ENCODE data around the gene TPR.
"Not testable (repeated sequence)": the region's sequence is repeated elsewhere in the genome, so short reads cannot be mapped to it uniquely, and the experiment has no call there.

The TPR gene

GRCh38 chr1:186375152-186375928 is at the start of gene TPR, which contains the start of gene ODR4:
Gene TPR, minus strand, starts transcription at chr1:186375253. Its CDS starts 225 bp downstream, at chr1:186375028.
Gene ODR4, plus strand, starts transcription at chr1:186375838. Its CDS starts 3,948 bp downstream, at chr1:186379786.
- DNase-seq, result peak; percentile 99

DNA sequence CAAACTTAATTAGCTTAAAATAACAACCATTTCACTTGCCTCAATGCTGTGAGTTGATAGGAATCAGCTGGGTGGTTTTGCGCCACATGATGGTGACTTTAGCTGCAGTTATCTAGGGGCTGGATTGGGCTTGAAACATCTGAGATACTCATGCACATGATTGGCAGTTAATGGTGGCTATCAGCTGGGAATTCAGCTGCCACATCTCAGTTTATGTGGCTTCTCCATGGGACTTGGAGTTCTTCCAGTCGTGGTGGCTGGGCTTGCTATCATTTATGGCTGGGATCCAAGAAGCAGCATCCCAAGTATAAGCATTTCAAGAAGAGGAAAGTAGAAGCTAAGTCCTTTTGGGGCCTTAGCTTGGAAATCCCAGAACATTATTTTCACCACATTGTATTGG is 49.5 kb upstream of the TPR start:
- DNase-seq, result no peak

DNA sequence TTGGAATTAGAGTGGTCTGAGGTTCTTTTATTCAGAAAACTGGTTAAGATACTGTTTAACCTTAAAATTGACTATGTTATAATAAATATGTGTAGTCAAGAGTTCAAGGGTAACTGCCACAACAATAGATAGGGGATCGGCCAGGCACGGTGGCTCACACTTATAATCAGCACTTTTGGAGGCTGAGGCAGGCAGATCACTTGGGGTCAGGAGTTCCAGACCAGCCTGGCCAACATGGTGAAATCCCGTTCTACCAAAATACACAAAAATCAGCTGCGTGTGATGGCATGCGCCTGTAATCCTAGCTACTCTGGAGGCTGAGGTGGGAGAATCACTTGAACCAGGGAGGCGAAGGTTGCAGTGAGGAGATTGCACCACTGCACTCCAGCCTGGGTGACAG is 46.4 kb upstream of the TPR start:
- DNase-seq, result no peak

DNA sequence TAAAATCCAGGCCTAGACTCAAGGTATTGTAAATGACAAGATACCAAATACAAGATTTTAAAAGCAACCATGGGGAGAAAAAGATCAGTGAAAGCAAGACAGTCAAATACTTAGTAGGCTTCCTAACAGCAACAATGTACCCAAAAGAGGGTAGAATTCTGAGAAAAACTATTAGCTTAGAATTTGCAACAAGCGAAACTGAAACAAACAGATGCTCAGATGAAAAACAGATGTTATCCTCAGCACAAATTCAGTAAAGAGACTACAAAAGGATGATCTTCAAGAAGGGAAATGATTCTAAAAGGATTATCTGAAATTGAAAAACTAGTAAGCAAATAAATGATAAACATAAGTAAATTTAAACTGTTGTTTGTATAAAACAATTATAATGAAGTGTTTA is 45.9 kb upstream of the TPR start:
- DNase-seq, result no peak

GRCh38 chr1:186420311-186420710 is 45.3 kb upstream of the TPR start:
- DNase-seq, result no peak

GRCh38 chr1:186418503-186418902 is 43.5 kb upstream of the TPR start:
- DNase-seq, result no peak

GRCh38 chr1:186413319-186413718 is 38.3 kb upstream of the TPR start:
- DNase-seq, result no peak

GRCh38 chr1:186409091-186409490 is 34.0 kb upstream of the TPR start:
- no peak for DNase-seq

DNA sequence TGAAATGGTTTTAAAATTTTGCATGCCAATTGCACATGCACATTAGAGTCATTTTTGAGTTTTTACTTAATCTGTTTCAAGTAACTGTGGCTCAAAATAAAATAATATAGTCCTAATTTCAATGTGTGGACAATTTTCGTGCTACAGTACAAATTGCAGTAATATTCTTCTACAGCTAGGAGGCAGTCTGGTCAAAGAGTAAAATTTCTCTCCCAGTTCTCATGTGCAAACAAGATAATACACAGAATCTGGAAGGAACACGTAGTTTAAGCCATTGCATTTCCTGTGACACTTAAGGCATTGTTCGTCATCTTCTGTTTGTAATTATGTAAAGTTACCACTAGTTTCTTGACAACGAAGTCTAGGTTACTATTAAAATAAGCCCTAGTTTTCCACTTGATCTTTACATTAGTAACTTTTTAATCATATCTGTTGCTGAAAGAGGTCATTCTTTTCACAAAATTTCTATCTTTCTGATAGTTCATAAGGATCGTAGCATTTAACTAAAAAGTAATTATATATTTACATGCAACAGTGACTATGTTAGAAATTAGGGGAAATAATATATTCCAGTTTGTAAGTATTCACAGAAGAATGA is 29.5 kb upstream of the TPR start:
- DNase-seq, result no peak

GRCh38 chr1:186403632-186404031 is 28.6 kb upstream of the TPR start:
- DNase-seq, result no peak

DNA sequence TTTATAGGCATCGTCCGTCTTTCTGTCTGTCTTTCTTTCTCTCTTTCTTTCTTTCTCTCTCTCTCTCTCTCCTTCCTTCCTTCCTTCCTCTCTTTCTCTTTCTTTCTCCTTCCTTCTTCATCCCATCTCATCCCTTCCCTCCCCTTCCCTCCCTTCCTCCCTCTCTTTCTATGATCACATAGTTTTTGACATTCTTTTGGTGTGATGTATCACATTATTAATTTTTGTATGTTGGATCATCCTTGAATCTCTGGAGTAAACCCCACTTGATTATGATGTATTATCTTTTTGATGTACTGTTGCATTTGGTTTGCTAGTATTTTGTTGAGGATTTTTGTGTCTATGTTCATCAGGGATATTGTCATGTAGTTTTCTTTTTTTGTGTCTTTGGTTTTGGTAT is 26.4 kb upstream of the TPR start:
- not testable (repeated sequence) for DNase-seq

DNA sequence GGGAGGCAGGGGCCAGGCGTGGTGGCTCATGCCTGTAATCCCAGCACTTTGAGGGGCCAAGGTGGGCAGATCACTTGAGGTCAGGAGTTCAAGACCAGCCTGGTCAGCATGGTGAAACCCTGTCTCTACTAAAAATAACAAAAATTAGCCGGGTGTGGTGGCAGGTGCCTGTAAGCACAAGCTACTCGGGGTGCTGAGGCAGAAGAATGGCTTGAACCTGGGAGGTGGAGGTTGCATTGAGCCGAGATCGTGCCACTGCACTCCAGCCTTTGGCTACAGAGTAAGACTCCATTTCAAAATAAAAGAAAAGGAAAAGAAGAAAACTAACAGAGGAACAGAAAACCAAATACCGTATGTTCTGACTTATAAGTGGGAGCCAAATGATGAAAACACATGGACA is 17.7 kb upstream of the TPR start:
- not testable (repeated sequence) for DNase-seq

DNA sequence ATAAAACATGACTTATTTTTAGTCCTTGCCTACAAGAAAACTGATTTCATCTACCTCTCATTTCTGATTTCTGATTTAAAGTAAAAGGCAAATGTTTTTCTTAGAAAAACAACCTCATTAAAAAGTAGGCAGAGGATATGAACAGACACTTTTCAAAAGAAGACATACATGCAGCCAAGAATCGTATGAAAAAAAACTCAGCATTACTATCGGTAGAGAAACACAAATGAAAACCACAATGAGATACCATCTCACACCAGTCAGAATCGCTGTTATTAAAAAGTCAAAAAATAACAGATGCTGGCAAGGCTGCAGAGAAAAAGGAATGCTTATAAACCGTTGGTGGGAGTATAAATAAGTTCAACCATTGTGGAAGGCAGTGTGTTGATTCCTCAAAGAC is 16.8 kb upstream of the TPR start:
- DNase-seq, result no peak

DNA sequence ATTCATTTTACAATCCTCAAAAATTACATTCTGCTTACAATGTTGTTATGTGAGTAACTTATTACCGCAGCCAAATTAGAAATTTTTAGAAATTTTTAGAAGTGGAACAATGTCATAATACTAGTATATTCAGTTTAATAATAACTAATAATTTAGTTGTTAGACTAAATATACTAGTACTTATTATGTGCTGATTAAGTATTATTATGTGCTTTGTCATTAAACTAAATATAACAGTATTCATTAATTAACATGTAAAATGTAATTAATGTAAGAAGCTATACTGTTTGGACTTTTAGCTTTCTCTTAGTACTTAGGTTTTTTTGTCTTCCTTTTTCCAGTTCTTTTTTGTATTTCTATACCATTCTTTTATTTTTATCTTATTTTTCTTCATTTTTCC is 15.9 kb upstream of the TPR start:
- DNase-seq, result no peak

- DNase-seq, result no peak
These were observed 11.8 kb upstream of the TPR start for GRCh38 chr1:186386725-186387383.

DNA sequence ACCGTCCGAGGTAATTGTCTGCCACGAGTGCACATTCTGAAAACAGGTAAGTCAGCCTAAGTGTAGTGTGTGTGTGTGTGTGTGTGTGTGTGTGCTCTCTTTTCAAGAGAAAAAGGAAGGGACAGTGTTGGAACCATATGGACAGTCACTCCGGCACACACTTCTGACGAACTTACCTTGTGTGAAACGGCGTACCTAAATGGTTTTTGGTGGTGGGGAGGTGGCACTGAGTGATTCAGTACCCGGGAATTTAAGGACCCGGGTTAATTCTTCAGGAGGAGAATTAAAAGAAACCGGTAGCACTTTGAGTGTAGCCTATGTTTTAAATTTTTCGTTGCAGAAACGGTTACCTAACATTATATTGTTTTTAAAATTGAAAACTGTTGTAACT is 871 bp upstream of the TPR start:
- no peak for DNase-seq

- DNase-seq, result peak; percentile 67
These were observed 526 bp downstream of the TPR start for GRCh38 chr1:186374303-186375151.

DNA sequence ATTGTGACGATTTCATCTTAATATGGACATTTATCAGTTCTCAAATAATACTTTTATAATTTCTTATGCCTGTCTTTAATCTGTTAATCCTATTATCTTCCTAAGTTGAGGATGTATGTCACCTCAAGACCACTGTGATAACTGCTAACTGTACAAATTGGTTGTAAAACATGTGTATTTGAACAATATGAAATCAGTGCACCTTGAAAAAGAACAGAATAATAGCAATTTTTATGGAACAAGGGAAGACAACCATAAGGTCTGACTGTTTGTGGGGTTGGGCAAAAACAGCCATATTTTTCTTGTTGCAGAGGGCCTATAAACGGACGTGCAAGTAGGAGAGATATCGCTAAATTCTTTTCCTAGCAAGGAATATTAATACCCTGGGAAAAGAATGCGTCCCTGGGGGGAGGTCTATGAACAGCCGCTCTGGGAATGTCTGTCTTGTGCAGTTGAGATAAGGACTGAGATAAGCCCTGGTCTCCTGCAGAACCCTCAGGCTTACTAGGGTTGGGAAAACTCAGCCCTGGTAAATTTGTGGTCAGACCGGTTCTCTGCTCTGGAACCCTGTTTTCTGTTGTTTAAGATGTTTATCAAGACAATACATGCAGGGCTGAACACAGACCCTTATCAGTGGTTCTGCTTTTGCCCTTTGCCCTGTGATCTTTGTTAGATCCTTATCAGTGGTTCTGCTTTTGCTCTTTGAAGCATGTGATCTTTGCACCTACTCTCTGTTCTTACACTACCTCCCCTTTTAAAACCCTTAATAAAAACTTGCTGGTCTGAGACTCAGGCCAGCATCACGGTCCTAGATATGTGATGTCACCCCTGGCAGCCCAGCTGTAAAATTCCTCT is 27.0 kb downstream of the TPR start:
- DNase-seq, result not testable (repeated sequence)

DNA sequence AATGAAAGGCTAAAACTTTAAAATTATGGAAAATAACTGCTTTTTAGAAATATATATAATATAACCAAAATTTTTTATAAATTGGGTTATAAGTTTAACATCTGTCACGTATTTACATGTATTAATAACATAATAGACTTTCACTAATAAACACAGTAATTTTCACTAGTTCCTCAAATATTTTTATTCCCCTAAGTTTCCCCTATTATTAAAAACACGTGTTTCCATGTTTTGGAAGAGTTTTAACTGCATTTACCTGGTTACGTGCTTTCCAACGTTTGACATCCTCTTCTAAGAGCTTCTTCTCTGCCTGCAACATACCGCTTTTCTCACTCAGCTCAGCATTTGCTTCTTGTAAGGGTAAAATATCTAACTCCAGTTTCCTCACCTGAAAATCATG is 34.3 kb downstream of the TPR start:
- DNase-seq, result no peak

DNA sequence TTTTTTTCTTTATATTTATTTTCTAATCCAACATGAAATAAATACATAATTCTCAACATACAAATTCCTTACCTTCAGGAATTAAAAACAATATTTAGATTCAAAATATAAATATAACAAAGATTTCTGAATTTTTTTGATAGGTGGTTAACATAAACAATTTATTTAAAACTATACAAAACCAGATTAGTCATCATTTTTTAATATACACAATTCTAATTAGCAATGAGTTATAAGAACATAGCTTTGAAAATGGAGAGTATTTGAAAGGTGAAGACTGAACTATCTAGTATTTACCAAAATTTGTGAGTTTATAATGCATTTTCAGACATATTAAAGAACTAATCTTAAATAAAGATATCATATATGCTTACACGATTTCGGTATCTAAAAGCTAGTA is 37.5 kb downstream of the TPR start:
- DNase-seq, result no peak

DNA sequence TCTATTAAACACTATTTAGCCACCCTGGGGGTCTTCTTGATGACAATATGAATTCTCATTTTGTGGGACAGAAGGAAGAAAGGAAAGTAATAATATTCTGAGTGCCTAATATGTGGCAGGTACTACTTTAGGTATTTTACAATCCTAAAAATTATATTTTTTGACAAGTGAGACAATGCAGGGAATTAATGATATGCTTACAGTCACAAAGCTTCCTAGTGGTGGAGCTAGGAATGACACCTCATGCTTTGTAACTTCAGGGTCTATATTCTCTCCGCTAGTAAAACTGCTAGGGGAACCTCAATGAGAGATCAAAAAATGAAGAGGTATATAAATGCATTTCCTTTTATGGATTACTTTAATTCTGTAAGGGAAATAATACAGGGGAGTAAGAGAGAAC is 44.3 kb downstream of the TPR start:
- no peak for DNase-seq

GRCh38 chr1:186327331-186327730 is 47.7 kb downstream of the TPR start:
- DNase-seq, result no peak

Data from NCI-H1105 treated with DMSO at 0.1 percent for 48 hours (cell line).